Astrocyte (in vitro differentiated cells and primary cell): ENCODE data around the gene ABCC8. TPM values are rescaled to one million over a fixed set of nuclear protein-coding genes. Genes with fewer than 3 reads are reported as not detected.

Source experiments
- DNase-seq: peaks from one replicate; pipeline ENCODE4 v3.0.0-alpha.2; 2010; ENCODE audit warnings: low read depth
- FAIRE-seq: peaks from 2 replicates; lab custom pipeline; 2011; peaks lifted over from hg19 to GRCh38; lab: Jason Lieb, UNC
- H2AFZ ChIP-seq: 2 replicates; pipeline ENCODE4 v1.6.0; 2012; ENCODE audit warnings: low read depth, low read length, inconsistent platforms
- H3K27ac ChIP-seq: 2 replicates; pipeline ENCODE4 v1.5.1; 2011; ENCODE audit warnings: low read depth, low read length, inconsistent platforms
- H3K27me3 ChIP-seq: 2 replicates; pipeline ENCODE4 v1.6.0; 2011; ENCODE audit warnings: low read length, inconsistent platforms; ENCODE audit not compliant: insufficient read depth
- H3K36me3 ChIP-seq: 2 replicates; pipeline ENCODE4 v1.5.1; 2011; ENCODE audit warnings: low read length, inconsistent platforms; ENCODE audit not compliant: insufficient read depth
- H3K4me1 ChIP-seq: 2 replicates; pipeline ENCODE4 v1.5.1; 2011; ENCODE audit warnings: low read length, inconsistent platforms; ENCODE audit not compliant: insufficient read depth
- H3K4me2 ChIP-seq: 2 replicates; pipeline ENCODE4 v1.6.0; 2012; ENCODE audit warnings: low read length, inconsistent platforms
- H3K4me3 ChIP-seq: 2 replicates; pipeline ENCODE4 v1.5.1; 2011; ENCODE audit warnings: low read depth, mild to moderate bottlenecking, low read length, inconsistent platforms; ENCODE audit not compliant: insufficient read depth
- H3K79me2 ChIP-seq: 2 replicates; pipeline ENCODE4 v1.6.0; 2012; ENCODE audit warnings: mild to moderate bottlenecking, low read length, inconsistent platforms; ENCODE audit not compliant: insufficient read depth
- H3K9ac ChIP-seq: 2 replicates; pipeline ENCODE4 v1.6.0; 2012; ENCODE audit warnings: mild to moderate bottlenecking, low read length, inconsistent platforms
- H3K9me3 ChIP-seq: 2 replicates; pipeline ENCODE4 v1.5.1; 2012; ENCODE audit warnings: low read depth, mild to moderate bottlenecking, low read length, inconsistent platforms; ENCODE audit not compliant: insufficient read depth
- H4K20me1 ChIP-seq: 2 replicates; pipeline ENCODE4 v1.6.0; 2012; ENCODE audit warnings: low read length, inconsistent platforms; ENCODE audit not compliant: insufficient read depth
- H3K27ac Mint-ChIP-seq: one replicate; pipeline ENCODE4 v1.8.0; 2021; ENCODE audit warnings: mild to moderate bottlenecking, mixed read lengths; ENCODE audit not compliant: unreplicated experiment
- H3K27me3 Mint-ChIP-seq: one replicate; pipeline ENCODE4 v1.8.0; 2021; ENCODE audit warnings: low read depth, mixed read lengths; ENCODE audit not compliant: unreplicated experiment
- H3K36me3 Mint-ChIP-seq: one replicate; pipeline ENCODE4 v1.8.0; 2021; ENCODE audit warnings: low read depth, mixed read lengths; ENCODE audit not compliant: unreplicated experiment
- H3K4me1 Mint-ChIP-seq: one replicate; pipeline ENCODE4 v1.8.0; 2021; ENCODE audit warnings: low read depth, mixed read lengths; ENCODE audit not compliant: unreplicated experiment
- H3K4me3 Mint-ChIP-seq: one replicate; pipeline ENCODE4 v1.8.0; 2021; ENCODE audit warnings: mild to moderate bottlenecking, moderate library complexity, mixed read lengths; ENCODE audit not compliant: unreplicated experiment
- H3K9me3 Mint-ChIP-seq: one replicate; pipeline ENCODE4 v1.8.0; 2021; ENCODE audit warnings: mild to moderate bottlenecking, mixed read lengths; ENCODE audit not compliant: unreplicated experiment
- CTCF ChIP-seq: IDR thresholded peaks from 2 replicates; pipeline ENCODE4 v1.5.1; 2011; ENCODE audit warnings: low read depth, mild to moderate bottlenecking, inconsistent platforms, low read length, moderate library complexity; ENCODE audit not compliant: insufficient read depth
- EZH2 ChIP-seq: IDR thresholded peaks from 2 replicates; pipeline ENCODE4 v1.6.1; 2012; ENCODE audit warnings: mild to moderate bottlenecking, low read length, inconsistent platforms; ENCODE audit not compliant: insufficient read depth
- total RNA-seq: library from RNA; stranded (reverse); gene quantifications from 2 replicates; pipeline ENCODE4 v1.2.1, GENCODE V29; 2021

The ABCC8 gene
- total RNA-seq, 1 donor from 2014 or later = not detected

GRCh38 chr11:17402486-17402885, 74.2 kb downstream of the ABCC8 start:
- no peak overlapping the region for H3K27ac Mint-ChIP-seq

GRCh38 chr11:17401841-17402240, 74.8 kb downstream of the ABCC8 start:
- no peak overlapping the region for H3K27ac Mint-ChIP-seq
- Histone ChIP-seq H3K79me2 (no peaks in the 10 kb centered on the region), H3K27ac (no peak overlapping the region), H3K9ac (no peak overlapping the region), H3K36me3 (no peaks in the 10 kb centered on the region), H3K4me1 (no peaks in the 10 kb centered on the region), H2AFZ (no peak overlapping the region), H3K4me2 (no peak overlapping the region), H3K27me3 (peaks cover 2% of the 10 kb centered on the region), H3K4me3 (no peak overlapping the region), H4K20me1 (no peaks in the 10 kb centered on the region), H3K9me3 (no peaks in the 10 kb centered on the region)
- no peak for TF ChIP-seq CTCF
- H3K4me1 Mint-ChIP-seq = no peaks in the 10 kb centered on the region
- FAIRE-seq (no peak), DNase-seq (no peak)
- H3K9me3 Mint-ChIP-seq = no peaks in the 10 kb centered on the region
- no peak overlapping the region for H3K4me3 Mint-ChIP-seq
- peaks cover 41% of the 10 kb centered on the region for H3K27me3 Mint-ChIP-seq
- H3K36me3 Mint-ChIP-seq = no peaks in the 10 kb centered on the region

More at GRCh38 chr11:17402486-17402885, 74.2 kb downstream of the ABCC8 start:
- no peak for TF ChIP-seq EZH2
- no peak for TF ChIP-seq CTCF
- no peak overlapping the region for H3K4me3 ChIP-seq
- no peaks in the 10 kb centered on the region for H3K79me2 ChIP-seq
- FAIRE-seq (no peak), DNase-seq (no peak)
- no peak overlapping the region for H2AFZ ChIP-seq
- no peaks in the 10 kb centered on the region for H3K4me1 Mint-ChIP-seq
- no peak overlapping the region for H3K27ac ChIP-seq
- H3K36me3 Mint-ChIP-seq = no peaks in the 10 kb centered on the region
- H4K20me1 ChIP-seq = no peaks in the 10 kb centered on the region
- H3K27me3 Mint-ChIP-seq = peaks cover 41% of the 10 kb centered on the region
- H3K4me3 Mint-ChIP-seq = no peak overlapping the region
- H3K9me3 ChIP-seq = no peaks in the 10 kb centered on the region
- peaks cover 2% of the 10 kb centered on the region for H3K27me3 ChIP-seq
- no peaks in the 10 kb centered on the region for H3K4me1 ChIP-seq
- peaks cover under 1% of the 10 kb centered on the region for H3K9me3 Mint-ChIP-seq
- no peak overlapping the region for H3K9ac ChIP-seq
- no peak overlapping the region for H3K4me2 ChIP-seq
- H3K36me3 ChIP-seq = no peaks in the 10 kb centered on the region

GRCh38 chr11:17401316-17401715, 75.3 kb downstream of the ABCC8 start:
- H3K27me3 ChIP-seq = peaks cover 2% of the 10 kb centered on the region
- Mint-ChIP-seq H3K36me3 (no peaks in the 10 kb centered on the region), H3K27ac (no peak overlapping the region), H3K9me3 (no peaks in the 10 kb centered on the region), H3K27me3 (peaks cover 43% of the 10 kb centered on the region), H3K4me3 (no peak overlapping the region), H3K4me1 (no peaks in the 10 kb centered on the region)
- no peak overlapping the region for H2AFZ ChIP-seq
- no peak for FAIRE-seq
- no peak overlapping the region for H3K4me2 ChIP-seq
- DNase-seq = no peak
- no peak overlapping the region for H3K27ac ChIP-seq
- no peaks in the 10 kb centered on the region for H3K4me1 ChIP-seq
- no peaks in the 10 kb centered on the region for H4K20me1 ChIP-seq
- no peaks in the 10 kb centered on the region for H3K9me3 ChIP-seq
- H3K9ac ChIP-seq = no peak overlapping the region
- no peak for TF ChIP-seq EZH2
- TF ChIP-seq CTCF = no peak
- no peaks in the 10 kb centered on the region for H3K36me3 ChIP-seq
- no peaks in the 10 kb centered on the region for H3K79me2 ChIP-seq
- no peak overlapping the region for H3K4me3 ChIP-seq
